Neural cell (in vitro differentiated cells): ENCODE measurements around the gene ZNF728.

Experiments
- CTCF ChIP-seq: fragments of 450-650 bp; IDR thresholded peaks from 2 replicates; pipeline ENCODE4 v1.5.1; 2014; ENCODE audit warnings: antibody characterized with exemption, mild to moderate bottlenecking, moderate library complexity; ENCODE audit not compliant: poor library complexity, severe bottlenecking
- EP300 ChIP-seq: fragments of 450-650 bp; conservative IDR thresholded peaks from 2 replicates; pipeline ENCODE4 v1.6.1; 2014; ENCODE audit warnings: antibody characterized with exemption, mild to moderate bottlenecking, moderate library complexity; ENCODE audit not compliant: poor library complexity, severe bottlenecking
- EZH2 ChIP-seq: fragments of 200-600, 300-800 bp; shearing (Covaris generic), sonication (generic); IDR thresholded peaks from 2 replicates; pipeline ENCODE4 v1.6.1; 2014; ENCODE audit warnings: antibody characterized with exemption, low read length, borderline replicate concordance, mild to moderate bottlenecking; ENCODE audit not compliant: insufficient read depth, poor library complexity, severe bottlenecking
- MXI1 ChIP-seq: fragments of 450-650 bp; conservative IDR thresholded peaks from 2 replicates; pipeline ENCODE4 v1.6.1; 2014; ENCODE audit warnings: antibody characterized with exemption, mild to moderate bottlenecking; ENCODE audit not compliant: poor library complexity, severe bottlenecking
- POLR2AphosphoS5 ChIP-seq: IDR thresholded peaks from 2 replicates; pipeline ENCODE4 v1.6.1; 2012
- RAD21 ChIP-seq: fragments of 450-650 bp; conservative IDR thresholded peaks from 2 replicates; pipeline ENCODE4 v1.6.1; 2014; ENCODE audit warnings: antibody characterized with exemption, mild to moderate bottlenecking, moderate library complexity
- SMC3 ChIP-seq: fragments of 450-650 bp; conservative IDR thresholded peaks from 2 replicates; pipeline ENCODE4 v1.6.1; 2014; ENCODE audit warnings: antibody characterized with exemption, mild to moderate bottlenecking, moderate library complexity; ENCODE audit not compliant: poor library complexity
- TAF1 ChIP-seq: IDR thresholded peaks from 2 replicates; pipeline ENCODE4 v1.6.1; 2012; ENCODE audit warnings: low read depth

- TF ChIP-seq POLR2AphosphoS5 (no peak), EZH2 (no peak), CTCF (no peak), TAF1 (no peak), SMC3 (no peak), EP300 (no peak), MXI1 (no peak), RAD21 (no peak)
Observed at GRCh38 chr19:23052349-23052748, 49.4 kb upstream of the ZNF728 start.
